HG03064 (cell line): ENCODE results near the gene RHOV.
A peak's percentile ranks its signal among the peaks of the same experiment; 100 is the strongest.

ENCODE experiments used
- ATAC-seq: cut with Tn5 transposase; IDR thresholded peaks from one replicate; pipeline ENCODE4 v1.9.1; 2021; ENCODE audit warnings: low read depth; ENCODE audit not compliant: unreplicated experiment

RHOV gene

GRCh38 chr15:40906091-40906990, 32.3 kb upstream of the RHOV start:
- ATAC-seq, result peak; percentile 59

- no peak for ATAC-seq
Observed at GRCh38 chr15:40904552-40905201, 30.6 kb upstream of the RHOV start.

- ATAC-seq, result no peak
Observed at GRCh38 chr15:40902605-40903561, 28.8 kb upstream of the RHOV start.

GRCh38 chr15:40901053-40901443, 27.0 kb upstream of the RHOV start:
- ATAC-seq, result no peak

- no peak for ATAC-seq
Observed at GRCh38 chr15:40900256-40901052, 26.4 kb upstream of the RHOV start.

- ATAC-seq, result no peak
Observed at GRCh38 chr15:40899536-40900207, 25.6 kb upstream of the RHOV start.

- no peak for ATAC-seq
Observed at GRCh38 chr15:40894681-40895448, 20.8 kb upstream of the RHOV start.

- peak; percentile 76 for ATAC-seq
Observed at GRCh38 chr15:40893733-40894680, 20.0 kb upstream of the RHOV start, which contains the start of gene VPS18. Gene VPS18, plus strand, starts transcription at chr15:40894450. Its CDS starts 319 bp downstream, at chr15:40894769.

GRCh38 chr15:40893019-40893670, 19.1 kb upstream of the RHOV start:
- no peak for ATAC-seq

GRCh38 chr15:40892447-40893012, 18.5 kb upstream of the RHOV start:
- ATAC-seq, result no peak

- no peak for ATAC-seq
Observed at GRCh38 chr15:40891810-40892446, 17.9 kb upstream of the RHOV start.

- ATAC-seq, result no peak
Observed at GRCh38 chr15:40891138-40891537, 17.1 kb upstream of the RHOV start.

- ATAC-seq, result no peak
Observed at GRCh38 chr15:40889112-40889511, 15.1 kb upstream of the RHOV start.

GRCh38 chr15:40886586-40886985, 12.6 kb upstream of the RHOV start:
- ATAC-seq, result no peak

GRCh38 chr15:40881351-40881750, 7.3 kb upstream of the RHOV start:
- no peak for ATAC-seq

- ATAC-seq, result no peak
Observed at GRCh38 chr15:40879609-40880008, 5.6 kb upstream of the RHOV start.
